NCI-H146 (cell line): ENCODE results near the gene ATF6B.
A peak's percentile ranks its signal among the peaks of the same experiment; 100 is the strongest.

Experiments used
- DNase-seq: peaks from one replicate; lab custom pipeline; 2025; lab: John Stamatoyannopoulos, UW

The ATF6B gene

GRCh38 chr6:32127717-32128592, at the start of gene ATF6B:
ATF6B (minus strand) TSS chr6:32128246; CDS start chr6:32128207, 39 bp downstream.
- DNase-seq = peak; percentile 99

DNA sequence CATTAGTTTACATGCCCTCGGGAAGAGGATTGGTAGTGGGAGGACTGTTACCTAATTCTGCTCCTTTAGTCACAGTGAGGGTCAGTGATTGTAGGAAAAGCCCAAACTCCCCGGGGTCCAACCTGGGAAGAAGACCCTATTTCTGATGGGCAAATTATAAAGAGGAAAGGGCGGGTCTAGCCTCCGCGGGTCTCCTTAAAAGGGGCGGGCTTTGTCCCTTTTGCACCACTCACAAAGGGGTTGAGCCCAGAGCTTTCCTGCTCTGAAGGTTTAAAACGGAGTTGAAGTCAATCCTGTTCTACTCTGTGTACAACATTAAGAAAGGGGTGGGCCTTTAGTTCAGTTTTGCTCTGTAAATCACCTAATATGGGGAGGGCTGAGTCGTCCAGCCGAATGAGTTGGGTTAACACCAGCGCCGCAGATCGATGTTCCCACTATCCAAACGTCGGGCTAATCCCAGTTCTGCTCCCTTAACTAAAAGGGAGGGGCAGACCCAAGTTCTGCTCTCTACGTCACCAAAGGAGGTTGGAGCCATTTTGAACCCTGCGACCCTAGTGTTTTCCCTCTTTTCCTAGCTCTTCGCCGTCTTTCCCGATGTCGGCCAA, 49.2 kb upstream of the ATF6B start:
- DNase-seq = peak; percentile 78

DNA sequence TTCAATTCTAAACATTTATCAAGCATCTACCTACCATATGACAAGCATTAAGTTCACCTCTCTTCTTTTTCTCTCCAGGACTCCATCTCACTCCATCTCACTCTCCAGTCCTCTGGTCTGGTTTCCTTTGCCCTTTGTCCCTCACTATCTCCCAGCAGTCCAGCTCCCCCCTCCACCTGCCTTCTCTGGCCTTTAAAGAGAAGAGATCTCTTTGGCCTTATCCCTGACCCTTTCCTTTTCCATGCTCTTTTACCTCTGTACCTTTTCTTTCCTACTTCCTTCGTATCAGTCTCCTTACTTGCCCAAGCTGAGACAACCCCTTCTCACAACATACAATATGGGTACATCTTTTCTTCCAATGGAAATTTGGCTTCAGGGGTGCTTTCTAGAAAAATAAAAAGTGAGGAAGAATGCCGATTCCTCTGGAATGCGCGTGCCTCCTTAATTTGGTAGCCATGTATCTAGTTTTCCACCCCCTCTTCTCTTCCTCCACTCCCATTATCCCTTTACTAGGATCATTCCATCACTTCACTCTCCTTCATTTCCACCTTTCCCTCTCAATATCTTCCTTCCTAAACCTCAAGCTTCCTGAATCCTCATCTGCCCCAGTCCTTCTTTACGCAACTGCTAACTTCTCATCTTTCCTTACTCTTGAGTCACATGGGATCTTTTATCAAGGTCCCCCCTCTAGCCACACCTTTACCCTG, 48.6 kb upstream of the ATF6B start:
- peak; percentile 22 for DNase-seq

GRCh38 chr6:32175711-32176475, 47.8 kb upstream of the ATF6B start, which contains the start of gene AGPAT1:
AGPAT1 (minus strand) TSS chr6:32176084; CDS start chr6:32171496, 4,588 bp downstream.
- DNase-seq = peak; percentile 97

- no peak for DNase-seq
These were observed 47.3 kb upstream of the ATF6B start for GRCh38 chr6:32175322-32175710.

- no peak for DNase-seq
These were observed 46.4 kb upstream of the ATF6B start for GRCh38 chr6:32174416-32174815.

GRCh38 chr6:32173051-32173727, 45.1 kb upstream of the ATF6B start:
- DNase-seq = no peak

- DNase-seq = no peak
These were observed 43.2 kb upstream of the ATF6B start for GRCh38 chr6:32171234-32171633.

- no peak for DNase-seq
These were observed 42.2 kb upstream of the ATF6B start for GRCh38 chr6:32170294-32170693.

DNA sequence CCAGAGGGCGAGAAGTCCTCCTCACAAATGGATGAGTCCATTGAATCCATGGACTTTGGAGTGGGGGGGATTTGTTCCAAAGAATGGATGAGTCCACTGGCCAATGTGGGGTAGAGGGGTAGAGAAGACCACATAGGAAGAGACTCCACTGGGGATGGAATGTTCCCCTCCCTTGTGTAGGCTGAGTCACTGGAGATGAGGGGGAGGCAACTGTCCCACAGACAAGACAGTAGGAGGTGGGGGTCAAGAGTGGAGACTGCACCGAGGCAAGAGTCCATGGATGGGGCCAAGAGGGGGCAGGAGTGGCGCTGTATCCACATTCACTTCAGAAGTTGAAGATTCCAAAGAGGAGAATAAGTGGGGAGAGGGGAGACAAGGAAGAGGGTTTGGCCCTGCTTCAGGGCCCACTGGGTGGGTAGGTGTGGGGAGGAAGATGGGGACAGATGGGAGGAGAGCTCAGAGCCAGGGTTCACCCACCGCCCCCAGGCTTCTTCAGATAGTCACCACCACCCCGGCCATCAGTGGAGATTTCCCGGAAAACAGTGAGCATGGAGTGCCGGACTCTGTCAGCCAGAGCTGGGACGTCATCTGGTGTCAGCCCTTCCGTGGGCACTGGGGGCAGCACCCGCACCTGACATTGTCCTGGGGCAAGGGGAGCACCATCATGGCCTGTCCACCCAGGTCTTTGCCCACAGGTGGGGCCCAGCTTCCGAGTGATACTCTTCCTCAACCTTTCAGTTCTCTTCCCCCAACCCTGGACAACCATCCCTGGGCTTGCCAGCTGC, 41.0 kb upstream of the ATF6B start:
- no peak for DNase-seq

DNA sequence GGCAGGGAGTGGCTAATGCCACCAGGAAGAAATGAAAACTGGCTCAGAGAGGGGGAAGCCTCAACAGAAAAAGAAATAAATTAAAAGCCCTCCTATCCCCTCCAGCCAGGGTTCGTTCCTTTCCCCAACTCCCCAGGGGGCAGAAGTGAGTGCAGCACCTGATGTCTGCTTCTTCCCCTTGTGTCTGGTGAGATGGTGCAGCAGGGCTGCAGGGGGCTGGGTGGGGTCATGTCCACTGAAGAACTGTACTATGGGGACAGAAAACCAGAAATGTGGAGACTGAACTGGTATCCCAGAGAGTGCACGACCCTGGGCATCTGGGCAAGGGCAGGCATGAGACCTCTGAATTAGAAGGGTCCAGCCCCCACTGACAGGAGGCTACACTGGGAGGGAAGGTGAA, 40.3 kb upstream of the ATF6B start:
- DNase-seq = no peak

- DNase-seq = no peak
These were observed 39.8 kb upstream of the ATF6B start for GRCh38 chr6:32167761-32168262.

DNA sequence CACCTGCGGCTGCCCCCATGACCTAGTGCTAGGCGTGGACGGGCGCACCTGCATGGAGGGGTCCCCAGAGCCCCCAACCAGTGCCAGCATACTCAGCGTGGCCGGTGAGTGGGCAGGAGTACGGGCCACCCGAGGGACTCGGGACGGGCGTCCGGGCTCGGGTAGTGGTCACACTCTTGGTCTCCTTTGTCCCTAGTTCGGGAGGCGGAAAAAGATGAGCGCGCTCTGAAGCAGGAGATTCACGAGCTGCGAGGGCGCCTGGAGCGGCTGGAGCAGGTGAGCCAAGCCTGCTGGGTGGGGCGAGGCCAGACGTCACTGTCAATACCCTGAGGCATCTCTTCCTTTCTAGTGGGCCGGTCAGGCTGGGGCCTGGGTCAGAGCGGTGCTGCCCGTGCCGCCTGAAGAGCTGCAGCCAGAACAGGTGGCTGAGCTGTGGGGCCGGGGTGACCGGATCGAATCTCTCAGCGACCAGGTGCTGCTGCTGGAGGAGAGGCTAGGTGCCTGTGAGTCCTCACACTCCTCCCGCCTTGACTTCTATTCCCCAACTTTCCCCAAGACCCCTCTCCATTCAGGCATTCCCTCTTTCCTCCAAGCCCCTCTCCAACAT, 39.2 kb upstream of the ATF6B start:
- peak; percentile 75 for DNase-seq

GRCh38 chr6:32166411-32167061, 38.5 kb upstream of the ATF6B start:
- DNase-seq = no peak

DNA sequence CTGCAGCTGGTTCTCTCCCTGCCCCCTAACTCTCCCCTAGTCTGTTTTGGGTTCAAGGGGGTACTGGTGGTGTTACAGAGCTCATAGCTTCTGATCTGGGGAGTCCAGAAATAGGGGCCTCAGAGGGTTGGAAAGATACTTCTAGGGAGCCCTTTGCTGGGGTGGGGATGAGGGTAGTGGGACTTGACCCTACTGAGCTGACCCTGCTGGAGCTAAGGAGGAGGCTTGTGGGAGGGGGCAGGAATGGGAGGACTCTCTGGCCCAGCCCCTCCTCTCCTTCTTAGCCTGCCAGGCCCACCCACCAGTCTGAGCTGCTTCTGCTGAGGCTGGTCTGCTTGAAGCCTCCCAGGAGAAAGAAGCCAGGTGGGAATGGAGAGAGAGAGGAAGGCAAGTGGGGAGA, 36.2 kb upstream of the ATF6B start, which contains the start of gene EGFL8:
Gene EGFL8 (plus strand): TSS at position 301 of the 400 bp plus-strand sequence. CDS start 1,571 bp downstream, outside the sequence.
- DNase-seq = no peak

DNA sequence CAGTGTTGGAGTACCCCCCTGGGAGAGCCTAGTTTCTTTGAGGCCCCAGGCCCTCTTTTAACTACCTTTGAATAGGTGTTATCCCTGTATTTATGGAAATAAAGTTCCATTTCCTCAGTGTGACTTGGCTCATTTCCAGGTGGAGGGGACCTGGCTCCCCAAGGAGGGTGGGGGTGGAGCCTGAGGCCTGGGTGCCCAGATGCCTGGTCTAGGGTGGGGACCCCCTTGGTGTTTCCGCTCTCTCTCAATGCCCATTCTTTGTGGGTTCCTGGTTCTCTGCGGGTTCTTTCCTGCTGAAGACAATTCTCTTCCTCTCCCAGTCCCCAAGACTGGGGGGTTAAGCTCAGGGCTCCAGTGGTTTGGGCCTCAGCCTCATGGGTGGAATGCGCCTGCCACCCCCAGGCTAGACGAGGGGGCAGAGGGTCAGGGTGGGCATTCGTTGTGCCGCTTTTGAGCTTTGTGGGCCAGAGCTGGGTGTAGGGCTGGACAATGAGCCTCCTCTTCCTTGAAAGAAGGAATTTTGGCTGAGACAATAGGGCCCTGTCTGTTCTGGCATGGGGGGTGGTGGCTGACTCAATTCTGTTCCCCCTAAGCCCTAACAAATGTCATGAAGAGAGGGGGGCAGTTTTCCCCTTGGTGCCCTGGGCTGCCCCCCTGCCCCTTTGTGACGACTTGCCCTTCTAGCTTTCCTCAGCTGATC, 35.7 kb upstream of the ATF6B start:
- DNase-seq = no peak

- DNase-seq = no peak
These were observed 30.0 kb upstream of the ATF6B start for GRCh38 chr6:32158052-32158451.

- no peak for DNase-seq
These were observed 28.8 kb upstream of the ATF6B start for GRCh38 chr6:32156891-32157290.
